Measurements from ENCODE around the gene TRIO.

- TF ChIP-seq CTCF (conservative IDR thresholded peaks at IDR 0.05 in 1 of 2, IDR thresholded peaks at IDR 0.05 in 1 of 2; ENCODE audit: low read depth in 1 of 2, low read length in 2 of 2) (no peak), EZH2 (IDR thresholded peaks at IDR 0.05; ENCODE audit: low read length, missing control alignments) (no peak)
Measured at GRCh38 chr5:14109041-14109747, 33.9 kb upstream of the TRIO start.
